Heart left ventricle (tissue), 16 donors: Measurements from ENCODE around the gene ITPKA. TPM values are rescaled to one million over a fixed set of nuclear protein-coding genes. Genes with fewer than 3 reads are reported as not detected.

ENCODE experiments used
- ATAC-seq, 4 donors: fragments of 200-7000 bp; cut with Tn5 transposase; one replicate each; pipeline ENCODE4 v1.9.1; 2020 to 2022; ENCODE audit warnings: moderate library complexity in 4 of 4, mild to moderate bottlenecking in 3 of 4, moderate number of reproducible peaks in 1 of 4
- DNase-seq, 5 donors: peaks; one replicate each; pipeline ENCODE4 v3.0.0-alpha.2; 2020
- H3K27ac ChIP-seq, 12 donors: fragments of 200-600 bp; sonication (generic) in 4 of 12; one replicate each; pipeline versions ENCODE4 v1.5.0 to v1.8.0; 2016 to 2022; ENCODE audit warnings: mild to moderate bottlenecking in 2 of 12
- H3K27me3 ChIP-seq, 9 donors: fragments of 200-600 bp; sonication (generic) in 2 of 9; one replicate each; pipeline versions ENCODE4 v1.5.1 to v1.8.0; 2016 to 2022; ENCODE audit warnings: mild to moderate bottlenecking in 3 of 9
- H3K36me3 ChIP-seq, 9 donors: fragments of 200-600 bp; sonication (generic) in 2 of 9; one replicate each; pipeline versions ENCODE4 v1.5.0 to v1.8.0; 2018 to 2022; ENCODE audit warnings: mild to moderate bottlenecking in 2 of 9
- H3K4me1 ChIP-seq, 12 donors: fragments of 200-600 bp; sonication (generic) in 4 of 12; one replicate each; pipeline versions ENCODE4 v1.5.0 to v1.8.0; 2016 to 2022; ENCODE audit warnings: mild to moderate bottlenecking in 3 of 12
- H3K4me3 ChIP-seq, 12 donors: fragments of 200-600 bp; sonication (generic) in 4 of 12; one replicate each; pipeline versions ENCODE4 v1.5.0 to v1.8.0; 2017 to 2022; ENCODE audit warnings: mild to moderate bottlenecking in 9 of 12, moderate library complexity in 4 of 12
- H3K9me3 ChIP-seq, 12 donors: fragments of 200-600 bp; sonication (generic) in 4 of 12; one replicate each; pipeline versions ENCODE4 v1.5.0 to v1.8.0; 2016 to 2022; ENCODE audit warnings: mild to moderate bottlenecking in 1 of 12
- CTCF ChIP-seq, 12 donors: fragments of 200-600 bp; sonication (generic) in 4 of 12; IDR thresholded peaks; one replicate each; pipeline versions ENCODE4 v1.5.0 to v1.8.0; 2018 to 2022; ENCODE audit warnings: antibody characterized with exemption in 12 of 12, mild to moderate bottlenecking in 5 of 12
- POLR2A ChIP-seq, 2 donors: fragments of 450-650 bp; IDR thresholded peaks; one replicate each; pipeline ENCODE4 v1.6.1; 2017; ENCODE audit warnings: antibody characterized with exemption in 2 of 2, mild to moderate bottlenecking in 2 of 2, moderate library complexity in 2 of 2
- WGBS, 4 donors: extraction: QIAGEN DNeasy Blood & Tissue Kit in 2 of 4; methylation state at CpG; one replicate each; pipeline versions ENCODE4 v1.1.5 to v1.1.7; 2013 to 2018; 5-methylcytosine and 5-hydroxymethylcytosine counted together
- intact Hi-C, 10 donors: fragments of 100-400 bp; cut with DNase I; formaldehyde crosslinking; loops; one replicate each; pipeline versions ENCODE4 v1.11.1 to v1.14.2; 2022
- polyA plus RNA-seq, 2 donors: library from polyadenylated mRNA; stranded (reverse); fragments of 200-250 nt; gene quantifications; one replicate each; pipeline ENCODE4 v1.2.3, GENCODE V29; 2013
- total RNA-seq, 9 donors: library from RNA; depleted of rRNA in 2 of 9; stranded (reverse); fragments of >200 nt in 2 of 9; fragmentation: NEBNext Ultra II Directional in 3 of 9; extraction: Animal tissue kit (Norgen Biotek cat#: 25700) in 3 of 9; gene quantifications; one replicate each; pipeline versions ENCODE4 v1.1.0 to v1.2.4, GENCODE V29; 2016 to 2023
- donor health status: ischemic (EF 13 %, LVEDD 7.1; RV severe dilation, severe dysfunction).
- donor health status: healthy with polysubstance abuse.
- donor health status: DM: no; HTN: yes; CAD: no.
- donor health status: DM: no; HTN: no; CAD: no.
- donor health status: ischemic (EF 25% LVEDD 6.9; RV normal size, moderate dysfunction).
- donor health status: ischemic (EF 25% LVEDD 5.7; RV mildly dilated, moderate dysfunction).
- donor health status: healthy.
- donor health status: DM: yes; HTN: yes; CAD: no.
- donor health status: ischemic (EF 35%, LVEDD 5.7; RV mildly dilated, moderate dysfunction).
- donor health status: nonischemic (EF 11% LVEDD 7.7; RV severe dilation, severe dysfunction).
- donor health status: DM: yes; HTN: yes; CAD: no.
- donor health status: PGD.
- donor health status: ischemic (EF 29% LVEDD 5.4; RV normal size, mild dysfunction).
- donor health status: nonischemic (EF 23%, LVEDD 6.1; RV moderate dilation, normal function).

ITPKA gene
- total and polyA plus RNA-seq, 11 donors = 0.80 to 12.5 (median 4.9) TPM

GRCh38 chr15:41484937-41485625, 8.6 kb upstream of the ITPKA start:
- Histone ChIP-seq H3K4me1 (peaks cover 0 to 12% (median 0%) of the 10 kb centered on the region in 12 donors), H3K4me3 (no peak overlapping the region), H3K27ac (no peak overlapping the region), H3K27me3 (peaks cover 0 to 9% (median 0%) of the 10 kb centered on the region in 9 donors), H3K9me3 (no peaks in the 10 kb centered on the region), H3K36me3 (peaks cover 5 to 37% (median 29%) of the 10 kb centered on the region in 9 donors)
- intact Hi-C loops = no loop called here
- TF ChIP-seq POLR2A (IDR thresholded peaks at IDR 0.05) = no peak
- TF ChIP-seq CTCF (IDR thresholded peaks at IDR 0.05) = no peak
- ATAC-seq (no peak), DNase-seq (peak in 1 of 5 donors; percentile 42)
- 84 to 89% (median 85%) methylated on average over 10 to 11 of the region's 11 CpGs for WGBS, 4 donors

DNA sequence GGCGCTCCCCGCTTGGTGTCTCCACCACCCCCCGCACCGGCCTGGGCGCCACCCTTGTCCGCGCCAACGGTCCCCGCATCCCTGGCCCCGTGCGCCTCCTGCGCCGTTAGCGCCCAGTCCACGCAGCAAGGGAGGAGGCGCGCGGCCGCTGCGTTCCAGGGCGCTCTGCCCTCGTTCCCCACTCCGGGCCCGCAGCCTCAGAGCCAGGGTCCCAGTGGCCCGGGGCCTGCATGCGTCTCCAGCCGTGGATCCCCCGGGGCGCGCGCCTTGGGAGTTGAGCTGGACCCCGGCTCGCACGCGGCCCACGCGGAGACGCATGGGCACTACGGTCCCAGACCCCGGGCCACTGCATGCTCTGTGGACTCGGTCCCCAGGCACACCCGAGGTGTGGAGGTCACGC, 7.4 kb upstream of the ITPKA start:
- intact Hi-C loops = no loop called here
- no peak for TF ChIP-seq CTCF (IDR thresholded peaks at IDR 0.05)
- TF ChIP-seq POLR2A (IDR thresholded peaks at IDR 0.05) = no peak
- H3K4me1 ChIP-seq = peaks cover 0 to 12% (median 0%) of the 10 kb centered on the region in 12 donors
- no peaks in the 10 kb centered on the region for H3K9me3 ChIP-seq
- 79 to 91% (median 85%) methylated on average over 36 to 43 of the region's 43 CpGs for WGBS, 4 donors
- no peak for ATAC-seq
- H3K4me3 ChIP-seq = no peak overlapping the region
- peaks cover 0 to 24% (median 17%) of the 10 kb centered on the region in 9 donors for H3K36me3 ChIP-seq
- peak in 1 of 5 donors; percentile 37 for DNase-seq
- no peak overlapping the region for H3K27ac ChIP-seq
- peaks cover 0 to 20% (median 7%) of the 10 kb centered on the region in 9 donors for H3K27me3 ChIP-seq

DNA sequence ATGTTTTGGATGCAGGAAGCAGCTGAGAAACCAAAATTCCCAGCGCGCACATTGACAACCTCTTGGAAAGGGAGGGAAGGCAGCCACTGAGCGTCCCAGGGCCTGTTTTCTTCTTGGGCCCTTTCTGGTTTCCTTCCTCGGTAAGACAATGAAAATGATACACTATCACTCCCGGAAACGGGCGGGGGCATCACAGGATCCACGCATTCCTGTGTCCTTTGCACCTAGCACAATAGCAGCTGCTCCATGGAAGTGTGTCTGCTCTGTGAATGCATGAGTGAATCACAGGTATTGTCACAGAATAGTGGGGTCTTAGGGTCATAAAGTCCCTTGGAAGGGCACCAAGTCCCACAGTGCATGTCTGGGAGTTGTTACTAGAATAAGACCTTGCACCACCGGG, 6.3 kb upstream of the ITPKA start:
- peaks cover 0 to 14% (median 6%) of the 10 kb centered on the region in 9 donors for H3K36me3 ChIP-seq
- no peaks in the 10 kb centered on the region for H3K9me3 ChIP-seq
- 61 to 81% (median 67%) methylated on average over 9 of the region's 9 CpGs for WGBS, 4 donors
- TF ChIP-seq POLR2A (IDR thresholded peaks at IDR 0.05) = no peak
- no peak for TF ChIP-seq CTCF (IDR thresholded peaks at IDR 0.05)
- H3K4me3 ChIP-seq = no peak overlapping the region
- DNase-seq (peak in 1 of 5 donors; percentile 45), ATAC-seq (peak in 1 of 4 donors; percentile 33)
- intact Hi-C loops = no loop called here
- peaks cover 0 to 29% (median 8%) of the 10 kb centered on the region in 9 donors for H3K27me3 ChIP-seq
- H3K4me1 ChIP-seq = peaks cover under 1 to 14% (median 2%) of the 10 kb centered on the region in 12 donors
- no peak overlapping the region for H3K27ac ChIP-seq

- TF ChIP-seq CTCF (IDR thresholded peaks at IDR 0.05) (no peak), POLR2A (IDR thresholded peaks at IDR 0.05) (no peak)
- Histone ChIP-seq H3K27ac (no peak overlapping the region), H3K4me3 (no peak overlapping the region), H3K9me3 (no peaks in the 10 kb centered on the region), H3K27me3 (peaks cover 0 to 32% (median 8%) of the 10 kb centered on the region in 9 donors), H3K36me3 (peaks cover 0 to 9% (median 3%) of the 10 kb centered on the region in 9 donors), H3K4me1 (peaks cover 4 to 17% (median 6%) of the 10 kb centered on the region in 12 donors)
- DNase-seq = no peak
- 92 to 95% (median 95%) methylated on average over 2 of the region's 2 CpGs for WGBS, 4 donors
- ATAC-seq = peak in 1 of 4 donors; percentile 15
- intact Hi-C loops = no loop called here
Observed at GRCh38 chr15:41487802-41488201, 5.9 kb upstream of the ITPKA start.
